Fibroblast of skin of scalp (primary cell): Measurements from ENCODE around the gene PYGL.

ENCODE experiments used
- DNase-seq: peaks from one replicate; pipeline ENCODE4 v3.0.0-alpha.2; 2013

PYGL gene

DNA sequence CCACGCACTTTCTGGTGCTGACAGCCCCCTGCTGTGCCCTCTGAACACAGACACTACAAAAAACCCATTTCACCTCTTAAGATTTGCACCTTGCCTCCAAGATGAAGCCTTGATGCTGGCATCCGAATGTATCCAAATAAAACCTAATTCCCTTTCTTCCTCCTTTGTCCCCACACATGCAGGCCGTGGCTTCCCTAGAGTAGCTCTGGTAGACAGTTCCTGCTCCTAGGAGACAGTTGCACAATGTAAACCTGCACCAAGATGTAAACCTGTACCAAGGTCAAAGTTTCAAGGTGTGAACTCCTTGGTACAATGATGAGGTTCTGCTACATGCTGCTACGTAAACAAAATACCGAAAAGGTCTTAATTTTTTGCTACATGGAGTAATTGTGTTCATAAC lies 73.1 kb downstream of the PYGL start:
- DNase-seq: no peak

DNA sequence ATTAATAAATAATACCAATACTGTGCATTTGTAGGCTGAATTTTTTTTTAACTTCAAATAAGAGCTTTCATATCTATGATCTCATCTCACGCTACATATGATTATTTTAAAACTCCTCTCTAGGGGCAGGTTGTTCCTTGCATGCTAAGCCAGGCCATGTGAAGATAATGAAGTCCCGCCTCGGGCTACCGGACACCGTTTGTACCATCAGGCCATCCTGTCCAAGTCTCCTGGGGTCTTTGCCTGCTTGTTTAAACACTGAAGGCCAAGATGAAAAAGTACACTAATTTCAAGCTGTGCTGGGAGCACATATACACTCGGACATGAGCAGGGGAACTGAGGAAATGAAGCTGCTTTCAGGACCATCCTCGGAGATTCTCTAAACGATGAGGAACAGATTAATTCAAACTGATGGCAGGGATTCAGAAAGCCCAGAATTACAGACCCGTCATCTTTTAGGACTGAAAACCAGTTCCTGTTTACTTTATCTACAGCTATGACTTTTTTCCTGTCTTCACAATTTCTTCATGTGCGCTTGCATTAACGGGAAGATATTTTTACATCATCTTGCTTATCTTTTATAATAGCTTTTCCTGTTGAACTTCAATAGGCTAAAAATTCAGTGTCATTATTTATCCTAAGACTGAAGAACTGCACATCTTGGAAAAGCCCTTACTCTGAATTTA lies 78.7 kb downstream of the PYGL start:
- DNase-seq: no peak

DNA sequence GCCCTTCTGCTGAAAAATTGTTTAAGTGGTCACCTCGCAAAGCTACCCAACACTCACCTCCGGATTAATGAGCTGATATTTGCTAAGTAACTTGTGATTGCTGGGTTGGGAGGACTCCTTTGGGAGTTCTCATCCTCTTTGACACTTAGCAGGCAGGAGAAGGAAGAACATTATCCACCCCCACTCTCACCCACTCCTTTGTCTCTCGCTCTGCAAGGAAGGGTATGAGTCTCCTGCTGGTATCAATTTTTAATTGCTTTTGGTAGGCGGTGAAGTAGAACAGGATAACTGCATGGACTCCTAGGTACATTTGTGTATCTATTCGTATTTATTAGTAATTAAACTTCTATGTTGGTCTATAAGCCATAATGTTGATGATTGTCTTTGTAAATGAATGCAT lies 79.3 kb downstream of the PYGL start:
- no peak for DNase-seq

DNA sequence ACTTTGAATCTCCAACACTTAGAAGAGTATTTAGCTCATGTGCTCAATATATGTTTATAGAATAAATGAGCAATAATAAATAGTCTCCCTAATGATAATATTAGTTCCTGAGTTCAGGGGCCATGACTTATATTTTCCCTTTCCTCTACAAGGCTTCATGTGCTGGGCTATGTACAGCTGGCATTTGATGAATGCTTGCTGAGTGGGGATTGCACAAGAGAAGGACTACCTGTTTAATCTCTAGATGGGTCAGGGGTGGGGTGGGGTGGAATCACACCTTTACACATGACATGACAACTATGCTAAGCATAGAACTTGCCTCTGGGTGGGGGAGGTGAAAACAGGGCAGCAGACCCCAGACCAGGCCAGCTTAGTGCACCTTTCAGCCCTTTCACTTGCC lies 80.0 kb downstream of the PYGL start:
- DNase-seq: no peak

DNA sequence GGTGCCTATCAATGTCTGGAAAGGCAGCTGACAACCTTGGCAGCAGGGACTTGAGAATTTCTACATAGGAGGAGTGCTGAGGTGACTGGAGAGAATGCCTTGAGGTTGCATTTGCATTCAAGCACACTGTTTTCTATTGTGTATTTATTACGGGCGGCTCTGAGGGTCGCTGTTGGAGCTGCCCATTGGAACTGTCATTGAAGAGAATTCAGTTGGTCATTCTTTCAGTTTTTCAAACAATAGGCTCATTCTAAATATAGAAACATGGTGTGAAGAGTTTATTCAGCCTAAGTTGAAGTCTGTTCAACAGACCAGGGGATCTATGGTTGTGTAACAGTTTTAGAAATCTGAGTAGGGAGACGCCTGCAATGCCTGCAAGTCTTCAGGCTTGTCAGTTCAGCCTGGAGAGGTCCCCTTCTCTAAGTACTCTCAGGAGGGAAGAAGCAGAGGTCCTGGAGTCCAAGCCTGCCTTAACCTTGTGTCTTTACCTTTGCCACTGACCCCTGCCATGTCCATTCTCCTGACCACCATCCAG lies 82.2 kb downstream of the PYGL start:
- DNase-seq: no peak

DNA sequence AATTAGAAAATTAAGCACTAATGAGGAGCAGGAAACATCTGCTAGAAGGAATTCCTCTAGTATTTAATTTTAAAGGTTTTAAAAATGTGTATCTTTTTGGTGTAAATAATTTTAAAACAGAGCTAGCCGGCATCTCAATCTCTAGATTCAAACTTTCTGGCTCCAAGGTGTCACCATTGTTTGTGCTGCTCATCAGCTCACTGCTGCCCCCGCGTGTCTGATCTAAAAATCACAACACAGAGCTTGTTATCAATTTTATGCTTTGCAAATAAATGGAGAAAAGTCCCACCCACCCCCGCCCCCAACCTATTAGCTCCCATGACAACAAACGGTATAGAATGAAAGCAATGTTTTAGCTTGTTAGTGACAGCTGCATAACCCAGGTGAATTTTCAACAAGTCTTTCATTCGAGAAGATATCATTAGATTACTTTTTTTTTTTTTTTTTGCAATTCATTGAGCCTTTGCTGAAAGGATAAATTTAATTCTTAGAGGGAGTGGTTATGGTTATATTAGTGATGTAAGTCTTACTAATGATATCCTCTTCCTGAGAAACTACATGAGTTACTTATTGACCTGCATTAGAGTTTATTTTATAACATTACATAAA lies 83.7 kb downstream of the PYGL start:
- DNase-seq: peak; percentile 84

DNA sequence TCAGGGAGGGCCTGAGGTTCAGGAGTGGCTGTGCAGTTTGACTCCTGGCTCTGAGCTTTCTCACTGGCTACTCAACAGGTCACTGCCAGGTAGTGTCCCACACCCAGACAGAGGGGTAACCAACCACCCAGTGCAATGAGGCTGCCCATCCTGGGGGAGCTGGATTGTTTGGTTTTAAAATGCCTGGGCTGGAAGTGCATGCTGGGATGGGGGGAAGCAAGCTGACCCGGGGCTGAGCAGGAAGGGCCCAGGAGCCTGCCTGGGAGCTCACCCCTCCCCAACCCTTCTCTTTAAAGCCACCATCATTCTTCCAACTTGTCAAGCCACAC lies 85.0 kb downstream of the PYGL start:
- DNase-seq: no peak

DNA sequence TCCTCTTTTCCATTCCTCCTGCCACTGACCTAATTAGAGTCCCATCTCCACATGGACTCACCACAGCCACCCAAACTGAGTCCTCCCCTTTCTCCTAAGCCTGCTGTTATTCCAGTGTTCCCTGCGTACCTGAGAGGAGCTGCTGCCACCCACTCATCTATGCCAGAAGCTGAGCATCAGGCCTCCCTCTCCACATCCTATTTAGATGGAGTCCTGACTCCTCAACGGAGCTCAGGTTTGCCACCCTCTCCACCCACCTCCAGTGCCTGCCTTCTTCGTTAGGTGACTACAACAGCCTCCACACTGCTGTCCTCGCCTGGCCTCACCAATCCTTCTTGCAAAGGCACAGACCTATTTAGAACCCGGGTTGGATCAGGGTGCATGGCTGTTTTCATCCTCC lies 87.6 kb downstream of the PYGL start:
- no peak for DNase-seq

DNA sequence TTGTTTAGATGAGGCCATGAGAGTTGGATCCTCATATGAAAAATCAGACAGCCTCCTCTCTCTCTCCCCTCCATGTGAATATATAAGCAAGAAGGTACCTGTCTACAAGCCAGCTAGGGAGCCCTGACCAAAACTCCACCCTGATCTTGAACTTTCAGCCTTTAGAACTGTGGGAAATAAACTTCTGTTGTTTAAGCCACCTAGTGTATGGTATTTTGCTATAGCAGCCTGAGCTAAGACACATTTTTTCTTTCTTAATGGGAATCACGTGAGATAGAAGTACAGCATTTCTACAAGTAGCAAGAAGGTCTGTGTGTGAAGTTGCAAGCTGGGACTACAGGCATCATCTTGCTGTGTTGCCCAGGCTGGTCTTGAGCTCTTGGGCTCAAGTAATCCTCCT lies 88.7 kb downstream of the PYGL start:
- peak; percentile 47 for DNase-seq
